HG02623 (cell line): Measurements from ENCODE around the gene CATSPERD.
"Not testable (repeated sequence)": the region's sequence is repeated elsewhere in the genome, so short reads cannot be mapped to it uniquely, and the experiment has no call there.

Experiments
- ATAC-seq: cut with Tn5 transposase; IDR thresholded peaks from one replicate; pipeline ENCODE4 v1.9.1; 2021; ENCODE audit warnings: moderate library complexity; ENCODE audit not compliant: unreplicated experiment

CATSPERD gene

GRCh38 chr19:5697022-5697889 lies 23.2 kb upstream of the CATSPERD start:
- no peak for ATAC-seq

GRCh38 chr19:5697890-5698634 lies 22.4 kb upstream of the CATSPERD start:
- no peak for ATAC-seq

- ATAC-seq: no peak
These were observed 21.6 kb upstream of the CATSPERD start for GRCh38 chr19:5698635-5699422.

- ATAC-seq: no peak
These were observed 19.9 kb upstream of the CATSPERD start for GRCh38 chr19:5700455-5701092.

GRCh38 chr19:5702053-5702410 lies 18.4 kb upstream of the CATSPERD start:
- not testable (repeated sequence) for ATAC-seq

- no peak for ATAC-seq
These were observed 16.3 kb upstream of the CATSPERD start for GRCh38 chr19:5703819-5704818.

GRCh38 chr19:5705552-5705951 lies 14.9 kb upstream of the CATSPERD start:
- no peak for ATAC-seq

- no peak for ATAC-seq
These were observed 13.4 kb upstream of the CATSPERD start for GRCh38 chr19:5706876-5707573.

GRCh38 chr19:5707576-5708575 lies 12.6 kb upstream of the CATSPERD start:
- no peak for ATAC-seq

- no peak for ATAC-seq
These were observed 9.4 kb upstream of the CATSPERD start for GRCh38 chr19:5711025-5711424.

GRCh38 chr19:5711713-5712161 lies 8.7 kb upstream of the CATSPERD start:
- ATAC-seq: no peak

- ATAC-seq: no peak
These were observed 7.2 kb upstream of the CATSPERD start for GRCh38 chr19:5713228-5713627.

- no peak for ATAC-seq
These were observed 5.6 kb upstream of the CATSPERD start for GRCh38 chr19:5714816-5715215.

GRCh38 chr19:5717215-5717935 lies 3.1 kb upstream of the CATSPERD start:
- ATAC-seq: no peak

GRCh38 chr19:5718037-5718578 lies 2.3 kb upstream of the CATSPERD start:
- no peak for ATAC-seq

GRCh38 chr19:5718579-5719273 lies 1.7 kb upstream of the CATSPERD start:
- ATAC-seq: no peak
